IPS DF 6.9 (cell line): ENCODE measurements around the gene KCNK2.
A peak's percentile ranks its signal among the peaks of the same experiment; 100 is the strongest.

Experiments used
- DNase-seq: peaks from one replicate; pipeline ENCODE4 v3.0.0-alpha.2; 2013; ENCODE audit warnings: low read depth, low spot score
- H3K27ac ChIP-seq: one replicate; pipeline ENCODE4 v1.5.1; 2013; ENCODE audit warnings: low read length, control low read depth
- H3K27me3 ChIP-seq: 2 replicates; pipeline ENCODE4 v1.6.1; 2013; ENCODE audit warnings: mild to moderate bottlenecking, low read length; ENCODE audit not compliant: control insufficient read depth, insufficient read depth
- H3K36me3 ChIP-seq: 2 replicates; pipeline ENCODE4 v1.6.1; 2013; ENCODE audit warnings: low read length; ENCODE audit not compliant: control insufficient read depth, insufficient read depth
- H3K4me1 ChIP-seq: 2 replicates; pipeline ENCODE4 v1.6.1; 2013; ENCODE audit warnings: low read length; ENCODE audit not compliant: control insufficient read depth, insufficient read depth
- H3K4me3 ChIP-seq: 2 replicates; pipeline ENCODE4 v1.5.1; 2013; ENCODE audit warnings: mild to moderate bottlenecking, low read length
- H3K9me3 ChIP-seq: 2 replicates; pipeline ENCODE4 v1.6.1; 2013; ENCODE audit warnings: low read length, inconsistent platforms; ENCODE audit not compliant: control insufficient read depth, insufficient read depth
- WGBS: extraction: QIAGEN DNeasy Blood & Tissue Kit; methylation state at CpG from one replicate; pipeline ENCODE4 v1.1.7; 2013; ENCODE audit warnings: mixed read lengths, missing lambda C conversion rate; ENCODE audit not compliant: insufficient read length, insufficient coverage; 5-methylcytosine and 5-hydroxymethylcytosine counted together

Gene KCNK2

GRCh38 chr1:215250913-215251312 lies 168.4 kb downstream of the KCNK2 start:
- 100% methylated on average over 1 of the region's 2 CpGs for WGBS

GRCh38 chr1:215251428-215251827 lies 168.9 kb downstream of the KCNK2 start:
- DNase-seq = no peak
- Histone ChIP-seq H3K4me3 (no peak overlapping the region), H3K27ac (no peak overlapping the region), H3K27me3 (no peaks in the 10 kb centered on the region), H3K36me3 (no peaks in the 10 kb centered on the region), H3K9me3 (no peaks in the 10 kb centered on the region), H3K4me1 (no peaks in the 10 kb centered on the region)
- no CpG with 5 or more reads among the region's 4 CpGs for WGBS

More at GRCh38 chr1:215250913-215251312, 168.4 kb downstream of the KCNK2 start:
- no peak overlapping the region for H3K4me3 ChIP-seq
- no peaks in the 10 kb centered on the region for H3K4me1 ChIP-seq
- no peaks in the 10 kb centered on the region for H3K9me3 ChIP-seq
- H3K27me3 ChIP-seq = no peaks in the 10 kb centered on the region
- DNase-seq = no peak
- no peaks in the 10 kb centered on the region for H3K36me3 ChIP-seq
- H3K27ac ChIP-seq = no peak overlapping the region

- no peak for DNase-seq
- no CpG with 5 or more reads among the region's 1 CpG for WGBS
- Histone ChIP-seq H3K36me3 (no peaks in the 10 kb centered on the region), H3K4me1 (no peaks in the 10 kb centered on the region), H3K27ac (no peak overlapping the region), H3K9me3 (no peaks in the 10 kb centered on the region), H3K27me3 (no peaks in the 10 kb centered on the region), H3K4me3 (no peak overlapping the region)
Observed at GRCh38 chr1:215252164-215252563, 169.6 kb downstream of the KCNK2 start.

GRCh38 chr1:215256936-215257679 lies 174.6 kb downstream of the KCNK2 start:
- Histone ChIP-seq H3K4me3 (no peak overlapping the region), H3K9me3 (no peaks in the 10 kb centered on the region), H3K36me3 (no peaks in the 10 kb centered on the region), H3K4me1 (no peaks in the 10 kb centered on the region), H3K27me3 (no peaks in the 10 kb centered on the region), H3K27ac (no peak overlapping the region)
- DNase-seq = no peak
- WGBS = no CpG with 5 or more reads among the region's 3 CpGs

GRCh38 chr1:215260711-215261110 lies 178.2 kb downstream of the KCNK2 start:
- H3K27me3 ChIP-seq = no peaks in the 10 kb centered on the region
- DNase-seq = no peak
- no peaks in the 10 kb centered on the region for H3K4me1 ChIP-seq
- no peaks in the 10 kb centered on the region for H3K36me3 ChIP-seq
- H3K27ac ChIP-seq = no peak overlapping the region
- H3K4me3 ChIP-seq = no peak overlapping the region
- no peaks in the 10 kb centered on the region for H3K9me3 ChIP-seq
- WGBS = no CpG with 5 or more reads among the region's 5 CpGs

- no peak overlapping the region for H3K27ac ChIP-seq
- H3K4me1 ChIP-seq = no peaks in the 10 kb centered on the region
- no peaks in the 10 kb centered on the region for H3K36me3 ChIP-seq
- WGBS = no CpG with 5 or more reads among the region's 1 CpG
- H3K27me3 ChIP-seq = no peaks in the 10 kb centered on the region
- no peaks in the 10 kb centered on the region for H3K9me3 ChIP-seq
- no peak overlapping the region for H3K4me3 ChIP-seq
- DNase-seq = no peak
Observed at GRCh38 chr1:215262106-215262505, 179.6 kb downstream of the KCNK2 start.

GRCh38 chr1:215263636-215264035 lies 181.1 kb downstream of the KCNK2 start:
- Histone ChIP-seq H3K36me3 (no peaks in the 10 kb centered on the region), H3K27me3 (no peaks in the 10 kb centered on the region), H3K4me1 (no peaks in the 10 kb centered on the region), H3K4me3 (no peak overlapping the region), H3K27ac (no peak overlapping the region), H3K9me3 (no peaks in the 10 kb centered on the region)
- no CpG with 5 or more reads among the region's 1 CpG for WGBS
- no peak for DNase-seq

- Histone ChIP-seq H3K9me3 (no peaks in the 10 kb centered on the region), H3K4me3 (no peak overlapping the region), H3K27me3 (no peaks in the 10 kb centered on the region), H3K27ac (no peak overlapping the region), H3K4me1 (no peaks in the 10 kb centered on the region), H3K36me3 (no peaks in the 10 kb centered on the region)
- DNase-seq = no peak
- no CpG with 5 or more reads among the region's 3 CpGs for WGBS
Observed at GRCh38 chr1:215264649-215265048, 182.1 kb downstream of the KCNK2 start.

GRCh38 chr1:215267495-215267894 lies 185.0 kb downstream of the KCNK2 start:
- H3K4me3 ChIP-seq = no peak overlapping the region
- no peak for DNase-seq
- no peaks in the 10 kb centered on the region for H3K36me3 ChIP-seq
- no peaks in the 10 kb centered on the region for H3K9me3 ChIP-seq
- H3K4me1 ChIP-seq = no peaks in the 10 kb centered on the region
- WGBS = no CpG with 5 or more reads among the region's 1 CpG
- no peak overlapping the region for H3K27ac ChIP-seq
- H3K27me3 ChIP-seq = no peaks in the 10 kb centered on the region

- peak; percentile 29 for DNase-seq
- WGBS = no CpG with 5 or more reads among the region's 3 CpGs
- Histone ChIP-seq H3K4me3 (no peak overlapping the region), H3K36me3 (no peaks in the 10 kb centered on the region), H3K27ac (no peak overlapping the region), H3K27me3 (no peaks in the 10 kb centered on the region), H3K9me3 (no peaks in the 10 kb centered on the region), H3K4me1 (no peaks in the 10 kb centered on the region)
Observed at GRCh38 chr1:215269955-215270354, 187.4 kb downstream of the KCNK2 start.
